Fibroblast of lung (primary cell): Measurements from ENCODE around the gene PHIP. TPM values are rescaled to one million over a fixed set of nuclear protein-coding genes. Genes with fewer than 3 reads are reported as not detected.

Experiments used
- DNase-seq, 2 donors: peaks; one replicate each; pipeline versions ENCODE4 v3.0.0 to v3.0.0-alpha.2; 2010; ENCODE audit warnings: low read depth in 2 of 2
- H2AFZ ChIP-seq: 2 replicates; pipeline ENCODE4 v1.5.1; 2012; ENCODE audit warnings: low read length, control low read depth, inconsistent platforms
- H3K27ac ChIP-seq: 2 replicates; pipeline ENCODE4 v1.5.1; 2011; ENCODE audit warnings: low read length, control low read depth; ENCODE audit not compliant: insufficient read depth
- H3K27me3 ChIP-seq: 2 replicates; pipeline ENCODE4 v1.5.1; 2011; ENCODE audit warnings: mild to moderate bottlenecking, low read length; ENCODE audit not compliant: control insufficient read depth, insufficient read depth
- H3K36me3 ChIP-seq: 2 replicates; pipeline ENCODE4 v1.5.1; 2011; ENCODE audit warnings: low read length; ENCODE audit not compliant: control insufficient read depth, insufficient read depth
- H3K4me1 ChIP-seq: 2 replicates; pipeline ENCODE4 v1.5.1; 2011; ENCODE audit warnings: low read length; ENCODE audit not compliant: control insufficient read depth, insufficient read depth; ENCODE audit errors: extremely low read depth
- H3K4me2 ChIP-seq: 2 replicates; pipeline ENCODE4 v1.5.1; 2011; ENCODE audit warnings: low read length, control low read depth; ENCODE audit not compliant: insufficient read depth; ENCODE audit errors: extremely low read depth
- H3K4me3 ChIP-seq, 4 experiments: fragments of 200-600 bp in 1 of 4; sonication (generic) in 1 of 4; replicated peaks in 1 of 4; 2 replicates each; pipeline ENCODE4 v1.5.1; 2011 to 2016; ENCODE audit warnings: low read length in 4 of 4, low read depth in 3 of 4, mild to moderate bottlenecking in 3 of 4, control low read depth in 2 of 4, inconsistent platforms in 1 of 4, mixed read lengths in 1 of 4; ENCODE audit not compliant: insufficient read depth in 1 of 4; ENCODE audit errors: control extremely low read depth in 1 of 4
- H3K79me2 ChIP-seq: 2 replicates; pipeline ENCODE4 v1.5.1; 2012; ENCODE audit warnings: mild to moderate bottlenecking, low read length, inconsistent platforms; ENCODE audit not compliant: control insufficient read depth, insufficient read depth
- H3K9ac ChIP-seq: 2 replicates; pipeline ENCODE4 v1.5.1; 2011; ENCODE audit warnings: mild to moderate bottlenecking, low read length, control low read depth; ENCODE audit not compliant: insufficient read depth
- H3K9me3 ChIP-seq: 2 replicates; pipeline ENCODE4 v1.5.1; 2012; ENCODE audit warnings: low read depth, low read length; ENCODE audit not compliant: control insufficient read depth, insufficient read depth
- H4K20me1 ChIP-seq: 2 replicates; pipeline ENCODE4 v1.5.1; 2011; ENCODE audit warnings: low read length; ENCODE audit not compliant: control insufficient read depth, insufficient read depth; ENCODE audit errors: extremely low read depth
- EZH2 ChIP-seq: IDR thresholded peaks from 2 replicates; pipeline ENCODE4 v1.5.1; 2012; ENCODE audit warnings: low read length, control low read depth, mild to moderate bottlenecking; ENCODE audit errors: missing control alignments
- polyA minus RNA-seq: library from RNA; depleted of rRNA, polyadenylated mRNA; stranded (reverse); fragments of >200 nt; gene quantifications from 2 replicates; pipeline ENCODE4 v1.2.3, GENCODE V29; 2011; ENCODE audit warnings: low replicate concordance
- polyA plus RNA-seq, 2 donors: library from polyadenylated mRNA; depleted of rRNA in 1 of 2; stranded (reverse) in 1 of 2; unstranded in 1 of 2; fragments of >200 nt; gene quantifications; 2 replicates each; pipeline ENCODE4 v1.2.1, GENCODE V29; 2011 to 2012; ENCODE audit warnings: missing spikeins in 1 of 2
- total RNA-seq: library from RNA; depleted of rRNA; stranded (reverse); fragments of >200 nt; gene quantifications from 2 replicates; pipeline ENCODE4 v1.2.1, GENCODE V29; 2014
- TF ChIP-seq, protein P1 (sequence below), 2 donors: IDR thresholded peaks in 1 of 2; conservative IDR thresholded peaks in 1 of 2; 1 replicate in 1 of 2; 2 replicates in 1 of 2; pipeline ENCODE4 v1.5.1; 2011 to 2012; ENCODE audit warnings: low read length in 2 of 2, control low read depth in 1 of 2, inconsistent platforms in 1 of 2, low read depth in 1 of 2, mild to moderate bottlenecking in 1 of 2

Gene PHIP
- 23.1 and 26.1 TPM in 2 replicates for total RNA-seq
- polyA plus RNA-seq = 6.7 and 7.5 TPM in 2 replicates
- polyA plus RNA-seq (2012) = 8.1 and 8.9 TPM in 2 replicates
- polyA minus RNA-seq = 2.9 and 3.2 TPM in 2 replicates

DNA sequence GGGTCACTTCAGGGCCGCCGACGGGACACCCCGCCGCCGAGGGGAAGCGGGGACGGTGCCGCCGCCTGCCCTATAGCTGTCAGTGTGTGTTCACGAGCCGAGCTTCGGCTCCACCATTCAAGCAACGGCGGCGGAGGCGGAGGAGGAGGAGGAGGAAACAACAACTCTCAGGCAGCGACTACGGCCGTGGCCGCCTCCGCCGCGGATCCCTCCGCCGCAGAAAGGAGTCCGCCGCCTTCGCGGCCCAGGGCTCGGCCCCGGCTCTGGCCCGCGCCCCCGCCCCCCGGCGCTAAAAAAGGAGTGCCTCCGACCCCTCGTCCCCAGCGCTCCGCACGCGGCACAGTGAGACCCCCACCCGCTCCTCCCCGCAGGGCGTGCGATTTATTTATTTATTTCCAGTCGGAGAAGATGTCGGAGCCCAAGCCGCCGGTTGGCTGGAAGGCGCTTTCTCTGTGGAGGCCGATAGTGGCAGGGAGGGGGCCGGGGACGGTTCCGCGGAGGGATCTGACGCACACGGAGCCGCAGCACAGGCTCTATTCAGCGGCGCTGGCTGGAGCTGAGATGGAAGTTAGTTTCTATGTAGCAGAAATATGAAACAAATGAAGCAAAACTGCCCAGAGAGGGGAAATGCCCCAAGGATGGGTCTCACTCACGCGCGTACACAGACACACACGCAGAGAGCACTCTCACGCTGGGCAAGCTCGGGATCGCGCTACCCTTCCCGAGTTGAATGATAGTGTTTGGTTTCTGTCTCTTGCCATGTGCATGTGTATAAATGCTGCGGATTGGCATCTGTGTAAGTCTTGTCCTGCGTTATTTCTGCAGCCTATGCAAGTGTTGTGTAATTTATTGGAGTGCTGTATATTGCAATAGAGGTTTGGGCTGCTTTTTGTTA lies at the start of gene PHIP:
Gene PHIP (minus strand): TSS at position 180 of the 895 bp plus-strand sequence. CDS start 186 bp downstream, outside the sequence.
- H3K4me3 ChIP-seq = peak within 1 kb of the TSS; percentile 78 to 92 (median 84)
- H3K27ac ChIP-seq = peak within 1 kb of the TSS; percentile 92
- TF ChIP-seq, protein P1, sequence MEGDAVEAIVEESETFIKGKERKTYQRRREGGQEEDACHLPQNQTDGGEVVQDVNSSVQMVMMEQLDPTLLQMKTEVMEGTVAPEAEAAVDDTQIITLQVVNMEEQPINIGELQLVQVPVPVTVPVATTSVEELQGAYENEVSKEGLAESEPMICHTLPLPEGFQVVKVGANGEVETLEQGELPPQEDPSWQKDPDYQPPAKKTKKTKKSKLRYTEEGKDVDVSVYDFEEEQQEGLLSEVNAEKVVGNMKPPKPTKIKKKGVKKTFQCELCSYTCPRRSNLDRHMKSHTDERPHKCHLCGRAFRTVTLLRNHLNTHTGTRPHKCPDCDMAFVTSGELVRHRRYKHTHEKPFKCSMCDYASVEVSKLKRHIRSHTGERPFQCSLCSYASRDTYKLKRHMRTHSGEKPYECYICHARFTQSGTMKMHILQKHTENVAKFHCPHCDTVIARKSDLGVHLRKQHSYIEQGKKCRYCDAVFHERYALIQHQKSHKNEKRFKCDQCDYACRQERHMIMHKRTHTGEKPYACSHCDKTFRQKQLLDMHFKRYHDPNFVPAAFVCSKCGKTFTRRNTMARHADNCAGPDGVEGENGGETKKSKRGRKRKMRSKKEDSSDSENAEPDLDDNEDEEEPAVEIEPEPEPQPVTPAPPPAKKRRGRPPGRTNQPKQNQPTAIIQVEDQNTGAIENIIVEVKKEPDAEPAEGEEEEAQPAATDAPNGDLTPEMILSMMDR (conservative IDR thresholded peaks at IDR 0.05 in 1 of 2, IDR thresholded peaks at IDR 0.05 in 1 of 2; ENCODE audit: low read depth in 1 of 2, low read length in 2 of 2) = no peak
- no peak for TF ChIP-seq EZH2
- peak; percentile 98 to 99 for DNase-seq
- H3K4me2 ChIP-seq = peak within 1 kb of the TSS; percentile 71
- peaks cover 2% of the 10 kb centered on the region for H3K4me1 ChIP-seq
- peaks cover 32% of the 10 kb centered on the region for H3K79me2 ChIP-seq
- no peaks in the 10 kb centered on the region for H3K36me3 ChIP-seq
- H2AFZ ChIP-seq = peak within 1 kb of the TSS; percentile 99
- H3K9me3 ChIP-seq = no peaks in the 10 kb centered on the region
- no peaks in the 10 kb centered on the region for H3K27me3 ChIP-seq
- peak within 1 kb of the TSS; percentile 90 for H3K9ac ChIP-seq
- H4K20me1 ChIP-seq = no peaks in the 10 kb centered on the region

DNA sequence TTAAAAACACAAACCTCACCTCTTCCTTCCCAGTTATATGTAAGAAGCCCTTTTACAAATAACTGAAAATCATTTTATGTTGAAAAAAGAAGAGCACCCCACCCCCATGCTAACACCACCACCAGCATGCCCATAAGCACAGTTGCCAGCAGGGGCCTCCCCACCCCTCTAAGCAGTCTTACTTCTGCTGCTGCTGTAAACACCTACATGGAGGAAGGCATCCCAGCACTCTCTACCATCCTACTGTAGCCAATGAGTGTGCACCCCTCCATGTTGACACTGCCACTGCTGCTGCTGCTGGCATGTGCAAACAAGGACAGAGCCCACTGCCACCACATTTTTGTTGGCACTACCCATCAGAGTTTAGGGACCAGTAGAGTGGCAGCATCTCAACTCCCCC lies 49.6 kb upstream of the PHIP start:
- Histone ChIP-seq H3K9me3 (no peaks in the 10 kb centered on the region), H3K27me3 (no peaks in the 10 kb centered on the region), H2AFZ (no peak overlapping the region), H3K27ac (no peak overlapping the region), H3K79me2 (no peaks in the 10 kb centered on the region), H3K9ac (no peak overlapping the region), H3K4me1 (no peaks in the 10 kb centered on the region), H3K4me3 (no peak overlapping the region), H3K4me2 (no peak overlapping the region), H4K20me1 (no peaks in the 10 kb centered on the region), H3K36me3 (no peaks in the 10 kb centered on the region)
- TF ChIP-seq, protein P1 (conservative IDR thresholded peaks at IDR 0.05 in 1 of 2, IDR thresholded peaks at IDR 0.05 in 1 of 2; ENCODE audit: low read depth in 1 of 2, low read length in 2 of 2) = no peak
- TF ChIP-seq EZH2 = no peak
- no peak for DNase-seq

DNA sequence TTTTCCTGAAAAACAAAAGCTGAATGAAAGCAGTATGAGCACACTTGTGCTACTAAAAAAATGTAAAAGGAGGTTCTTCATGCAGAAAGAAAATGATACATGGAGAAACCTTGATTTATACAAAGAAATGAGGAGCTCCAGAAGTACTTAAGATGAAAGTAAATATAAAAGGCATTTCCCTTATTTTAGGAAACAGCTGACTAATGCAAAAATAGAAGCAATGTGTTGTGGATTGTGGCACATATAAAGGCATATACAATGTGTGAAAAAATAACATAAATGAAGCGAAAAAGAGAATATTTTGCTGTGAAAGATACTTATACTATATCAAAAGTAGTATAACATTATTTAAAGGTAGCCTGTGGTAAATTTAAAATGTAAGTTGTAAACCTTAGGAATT lies 41.2 kb upstream of the PHIP start:
- Histone ChIP-seq H3K4me2 (no peak overlapping the region), H3K4me3 (no peak overlapping the region), H3K27ac (no peak overlapping the region), H3K4me1 (no peaks in the 10 kb centered on the region), H4K20me1 (no peaks in the 10 kb centered on the region), H3K27me3 (no peaks in the 10 kb centered on the region), H3K79me2 (no peaks in the 10 kb centered on the region), H3K9me3 (no peaks in the 10 kb centered on the region), H2AFZ (no peak overlapping the region), H3K36me3 (no peaks in the 10 kb centered on the region), H3K9ac (no peak overlapping the region)
- TF ChIP-seq, protein P1 (conservative IDR thresholded peaks at IDR 0.05 in 1 of 2, IDR thresholded peaks at IDR 0.05 in 1 of 2; ENCODE audit: low read depth in 1 of 2, low read length in 2 of 2) = no peak
- TF ChIP-seq EZH2 = no peak
- DNase-seq = no peak
